ENCODE data around the gene BRWD1. TPM values are rescaled to one million over a fixed set of nuclear protein-coding genes. Genes with fewer than 3 reads are reported as not detected.

BRWD1 gene
- total RNA-seq, 1 donor = 71.3 TPM

DNA sequence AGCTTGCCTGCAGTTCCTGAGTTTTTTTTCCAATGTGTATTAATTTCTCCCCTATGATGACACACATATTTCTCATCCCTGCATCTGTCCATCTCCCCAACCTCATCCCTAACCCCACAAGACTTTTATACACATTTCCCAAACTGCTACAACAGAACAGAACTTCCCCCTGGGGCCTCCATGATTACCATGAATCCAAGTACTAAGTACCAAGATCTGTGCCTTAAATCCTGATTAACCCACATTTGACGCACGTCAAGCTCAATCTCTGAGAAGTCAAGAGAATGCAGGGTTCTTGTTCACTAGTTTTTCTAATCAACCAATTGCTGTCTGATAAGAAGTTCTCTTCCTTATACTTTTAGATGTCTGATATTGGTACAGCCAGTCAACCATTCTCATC, 25.8 kb upstream of the BRWD1 start:
- no peaks in the 10 kb centered on the region for H3K4me1 ChIP-seq (ENCODE audit: insufficient read depth, low read length)
- no peaks in the 10 kb centered on the region for H3K27me3 ChIP-seq (ENCODE audit: insufficient read depth, low read length)
- no peak for DNase-seq (ENCODE audit: insufficient read length, low spot score, missing footprints)
- TF ChIP-seq, protein P1, sequence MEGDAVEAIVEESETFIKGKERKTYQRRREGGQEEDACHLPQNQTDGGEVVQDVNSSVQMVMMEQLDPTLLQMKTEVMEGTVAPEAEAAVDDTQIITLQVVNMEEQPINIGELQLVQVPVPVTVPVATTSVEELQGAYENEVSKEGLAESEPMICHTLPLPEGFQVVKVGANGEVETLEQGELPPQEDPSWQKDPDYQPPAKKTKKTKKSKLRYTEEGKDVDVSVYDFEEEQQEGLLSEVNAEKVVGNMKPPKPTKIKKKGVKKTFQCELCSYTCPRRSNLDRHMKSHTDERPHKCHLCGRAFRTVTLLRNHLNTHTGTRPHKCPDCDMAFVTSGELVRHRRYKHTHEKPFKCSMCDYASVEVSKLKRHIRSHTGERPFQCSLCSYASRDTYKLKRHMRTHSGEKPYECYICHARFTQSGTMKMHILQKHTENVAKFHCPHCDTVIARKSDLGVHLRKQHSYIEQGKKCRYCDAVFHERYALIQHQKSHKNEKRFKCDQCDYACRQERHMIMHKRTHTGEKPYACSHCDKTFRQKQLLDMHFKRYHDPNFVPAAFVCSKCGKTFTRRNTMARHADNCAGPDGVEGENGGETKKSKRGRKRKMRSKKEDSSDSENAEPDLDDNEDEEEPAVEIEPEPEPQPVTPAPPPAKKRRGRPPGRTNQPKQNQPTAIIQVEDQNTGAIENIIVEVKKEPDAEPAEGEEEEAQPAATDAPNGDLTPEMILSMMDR (IDR thresholded peaks at IDR 0.05; ENCODE audit: extremely low read depth, low read depth, low read length) = no peak
- H3K79me2 ChIP-seq (ENCODE audit: insufficient read depth, low read length) = no peaks in the 10 kb centered on the region
- H4K20me1 ChIP-seq (ENCODE audit: insufficient read depth, low read length) = peaks cover under 1% of the 10 kb centered on the region
- H3K27ac ChIP-seq (ENCODE audit: low read depth, low read length) = no peak overlapping the region
- H3K4me3 ChIP-seq (ENCODE audit: insufficient read depth, low read length) = no peak overlapping the region
- H2AFZ ChIP-seq (ENCODE audit: low read length) = no peak overlapping the region
- peaks cover 31% of the 10 kb centered on the region for H3K36me3 ChIP-seq (ENCODE audit: insufficient read depth, low read length)
- H3K9me3 ChIP-seq (ENCODE audit: low read depth, low read length) = no peaks in the 10 kb centered on the region
- H3K4me2 ChIP-seq (ENCODE audit: insufficient read depth, low read length) = no peak overlapping the region

DNA sequence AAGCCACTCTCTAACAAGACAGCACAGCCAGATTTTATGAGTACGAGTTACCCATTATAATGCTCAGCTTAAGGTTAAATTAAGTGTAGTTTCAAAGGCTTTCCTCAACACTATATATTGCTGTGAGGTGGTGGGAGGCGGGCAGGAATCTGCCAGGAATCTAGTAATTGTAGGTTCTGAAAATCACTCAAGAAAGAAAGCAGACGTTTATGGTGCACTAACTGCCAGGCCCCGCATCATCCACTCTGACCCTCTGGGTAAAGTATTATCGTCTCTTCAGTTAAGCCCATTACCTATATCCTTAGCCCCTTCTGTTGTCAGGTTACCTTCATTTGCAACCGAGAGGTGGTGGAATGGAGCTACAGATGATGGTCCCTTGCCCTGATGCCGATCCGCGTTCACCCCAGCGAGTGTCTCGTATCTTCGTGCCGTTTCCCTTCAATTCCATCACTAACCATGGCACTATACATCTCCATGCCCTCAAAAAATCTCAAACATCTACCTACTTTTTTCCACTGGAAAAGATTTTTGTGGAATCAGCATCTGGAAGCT, 23.1 kb upstream of the BRWD1 start:
- TF ChIP-seq, protein P1 (IDR thresholded peaks at IDR 0.05; ENCODE audit: extremely low read depth, low read depth, low read length) = no peak
- Histone ChIP-seq H3K4me2 (ENCODE audit: insufficient read depth, low read length) (peak overlapping the region; percentile 61), H3K4me3 (ENCODE audit: insufficient read depth, low read length) (peak overlapping the region; percentile 46), H3K79me2 (ENCODE audit: insufficient read depth, low read length) (no peaks in the 10 kb centered on the region), H3K9me3 (ENCODE audit: low read depth, low read length) (no peaks in the 10 kb centered on the region), H4K20me1 (ENCODE audit: insufficient read depth, low read length) (no peaks in the 10 kb centered on the region), H3K27ac (ENCODE audit: low read depth, low read length) (no peak overlapping the region), H3K4me1 (ENCODE audit: insufficient read depth, low read length) (no peaks in the 10 kb centered on the region), H3K36me3 (ENCODE audit: insufficient read depth, low read length) (peaks cover 11% of the 10 kb centered on the region), H2AFZ (ENCODE audit: low read length) (peak overlapping the region; percentile 69), H3K27me3 (ENCODE audit: insufficient read depth, low read length) (no peaks in the 10 kb centered on the region)
- no peak for DNase-seq (ENCODE audit: insufficient read length, low spot score, missing footprints)

DNA sequence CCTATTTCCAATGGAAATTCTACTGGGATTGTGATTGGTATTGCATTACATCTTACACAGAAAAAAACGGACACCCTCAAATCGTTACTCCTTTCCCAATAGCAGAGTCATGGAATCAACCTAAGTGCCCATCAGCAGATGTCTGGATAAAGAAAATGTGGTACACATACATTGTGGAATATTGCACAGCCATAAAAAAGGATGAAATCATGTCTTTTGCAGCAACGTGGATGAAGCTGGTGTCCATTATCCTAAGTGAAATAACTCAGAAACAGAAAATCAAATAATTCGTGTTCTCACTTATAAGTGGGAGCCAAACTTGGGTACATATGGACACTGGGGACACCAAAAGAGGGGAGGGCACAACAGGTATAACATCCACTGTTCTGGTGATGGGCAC, 21.2 kb upstream of the BRWD1 start:
- TF ChIP-seq, protein P1 (IDR thresholded peaks at IDR 0.05; ENCODE audit: extremely low read depth, low read depth, low read length) = no peak
- Histone ChIP-seq H3K4me2 (ENCODE audit: insufficient read depth, low read length) (no peak overlapping the region), H3K27ac (ENCODE audit: low read depth, low read length) (no peak overlapping the region), H3K9me3 (ENCODE audit: low read depth, low read length) (no peaks in the 10 kb centered on the region), H3K4me3 (ENCODE audit: insufficient read depth, low read length) (no peak overlapping the region), H4K20me1 (ENCODE audit: insufficient read depth, low read length) (no peaks in the 10 kb centered on the region), H3K79me2 (ENCODE audit: insufficient read depth, low read length) (no peaks in the 10 kb centered on the region), H3K36me3 (ENCODE audit: insufficient read depth, low read length) (no peaks in the 10 kb centered on the region), H2AFZ (ENCODE audit: low read length) (no peak overlapping the region), H3K4me1 (ENCODE audit: insufficient read depth, low read length) (no peaks in the 10 kb centered on the region), H3K27me3 (ENCODE audit: insufficient read depth, low read length) (no peaks in the 10 kb centered on the region)
- DNase-seq (ENCODE audit: insufficient read length, low spot score, missing footprints) = no peak

DNA sequence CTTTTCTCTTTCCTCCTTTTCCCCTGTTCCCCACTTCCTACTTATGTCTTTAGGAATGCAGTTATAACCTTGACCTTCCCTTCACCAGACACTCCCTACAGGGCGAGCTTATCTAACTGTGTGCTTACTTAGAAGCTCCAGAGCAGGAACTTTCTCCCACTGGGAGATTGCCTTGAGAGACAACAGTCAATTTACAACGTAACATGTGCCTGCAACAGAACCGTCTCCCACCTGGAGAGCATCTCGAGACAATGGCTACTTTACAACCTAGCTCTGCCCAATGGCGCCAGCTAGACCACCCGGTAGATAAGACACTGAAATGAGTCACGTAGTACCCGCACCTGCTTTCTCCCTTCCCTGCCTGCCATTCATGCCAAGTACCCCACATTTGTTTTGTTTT, 18.7 kb upstream of the BRWD1 start:
- Histone ChIP-seq H3K27ac (ENCODE audit: low read depth, low read length) (no peak overlapping the region), H3K4me3 (ENCODE audit: insufficient read depth, low read length) (no peak overlapping the region), H3K9me3 (ENCODE audit: low read depth, low read length) (no peaks in the 10 kb centered on the region), H3K27me3 (ENCODE audit: insufficient read depth, low read length) (no peaks in the 10 kb centered on the region), H3K79me2 (ENCODE audit: insufficient read depth, low read length) (no peaks in the 10 kb centered on the region), H4K20me1 (ENCODE audit: insufficient read depth, low read length) (no peaks in the 10 kb centered on the region), H3K36me3 (ENCODE audit: insufficient read depth, low read length) (no peaks in the 10 kb centered on the region), H2AFZ (ENCODE audit: low read length) (no peak overlapping the region), H3K4me2 (ENCODE audit: insufficient read depth, low read length) (no peak overlapping the region), H3K4me1 (ENCODE audit: insufficient read depth, low read length) (no peaks in the 10 kb centered on the region)
- DNase-seq (ENCODE audit: insufficient read length, low spot score, missing footprints) = no peak
- TF ChIP-seq, protein P1 (IDR thresholded peaks at IDR 0.05; ENCODE audit: extremely low read depth, low read depth, low read length) = no peak
